Panc1 (cell line): ENCODE measurements around the gene HES4. TPM values are rescaled to one million over a fixed set of nuclear protein-coding genes. Genes with fewer than 3 reads are reported as not detected.

Experiments used
- ATAC-seq: fragments of 200-7000 bp; cut with Tn5 transposase; 2 replicates; pipeline ENCODE4 v1.9.1; 2020; ENCODE audit warnings: mild to moderate bottlenecking, moderate library complexity
- BruUV-seq: library from RNA; stranded (reverse); fragments of 400-500 nt; replicated peaks from 2 replicates; lab custom pipeline; 2021; lab: Mats Ljungman, UMichigan
- CTCF ChIA-PET: fragments of 300-600 bp; sonication (Branson Sonifier 250); formaldehyde crosslinking; loops from one replicate; lab custom pipeline; 2022; ENCODE audit warnings: antibody characterized with exemption; lab: Charles Lee
- POLR2A ChIA-PET: fragments of 300-600 bp; sonication (Branson Sonifier 250); formaldehyde crosslinking; loops from one replicate; lab custom pipeline; 2022; ENCODE audit warnings: antibody characterized with exemption; lab: Charles Lee
- DNase-seq: peaks from one replicate; pipeline ENCODE4 v3.0.0-alpha.2; 2010; ENCODE audit warnings: low read depth, low spot score
- H3K27ac ChIP-seq: 2 replicates; pipeline ENCODE4 v1.5.1; 2011; ENCODE audit warnings: mild to moderate bottlenecking, low read length, inconsistent platforms
- H3K27me3 ChIP-seq: fragments of 200-500 bp; sonication (Bioruptor generic); 2 replicates; pipeline ENCODE4 v1.6.0; 2014; ENCODE audit warnings: low read length, inconsistent platforms; ENCODE audit not compliant: control insufficient read depth, insufficient read depth
- H3K36me3 ChIP-seq: fragments of 200-500 bp; sonication (Bioruptor generic); 2 replicates; pipeline ENCODE4 v1.5.1; 2014; ENCODE audit warnings: inconsistent platforms, mild to moderate bottlenecking, low read length, moderate library complexity; ENCODE audit not compliant: control insufficient read depth, insufficient read depth
- H3K4me1 ChIP-seq: 2 replicates; pipeline ENCODE4 v1.5.1; 2011; ENCODE audit warnings: inconsistent platforms, mild to moderate bottlenecking, low read length, moderate library complexity; ENCODE audit not compliant: control insufficient read depth, insufficient read depth
- H3K4me3 ChIP-seq, 2 experiments: 2 replicates each; pipeline ENCODE4 v1.5.1; 2011 to 2012; ENCODE audit warnings: low read depth in 2 of 2, low read length in 2 of 2, mild to moderate bottlenecking in 2 of 2, inconsistent platforms in 1 of 2, moderate library complexity in 1 of 2
- H3K9me3 ChIP-seq: fragments of 200-500 bp; sonication (Bioruptor generic); 2 replicates; pipeline ENCODE4 v1.5.1; 2014; ENCODE audit warnings: low read depth, mild to moderate bottlenecking, inconsistent platforms, low read length, moderate library complexity; ENCODE audit not compliant: control insufficient read depth, insufficient read depth
- POLR2AphosphoS5 ChIP-seq: IDR thresholded peaks from 2 replicates; pipeline ENCODE4 v1.6.1; 2012; ENCODE audit warnings: mild to moderate bottlenecking, low read depth, low read length, moderate library complexity
- REST ChIP-seq, 2 experiments: IDR thresholded peaks; 2 replicates each; pipeline ENCODE4 v1.6.1; 2011 to 2012; ENCODE audit warnings: low read depth in 2 of 2, control low read depth in 1 of 2, low read length in 1 of 2, mild to moderate bottlenecking in 1 of 2, moderate library complexity in 1 of 2; ENCODE audit not compliant: insufficient read depth in 1 of 2
- SIN3A ChIP-seq: IDR thresholded peaks from 2 replicates; pipeline ENCODE4 v1.6.1; 2012; ENCODE audit warnings: low read depth, mild to moderate bottlenecking, low read length, moderate library complexity, borderline replicate concordance; ENCODE audit not compliant: insufficient read depth
- TCF7L2 ChIP-seq: IDR thresholded peaks from 2 replicates; pipeline ENCODE4 v1.6.1; 2011; ENCODE audit warnings: mild to moderate bottlenecking, low read depth, low read length, inconsistent platforms
- in situ Hi-C: cut with HindIII; loops from 2 replicates; pipeline ENCODE4 v1.10.0; 2016; ENCODE audit warnings: low sequenced_read_pairs, low pct_unique_long_range_greater_than_20kb
- intact Hi-C: fragments of 100-400 bp; cut with micrococcal nuclease; formaldehyde crosslinking; loops from one replicate; pipeline ENCODE4 v1.10.0; 2022; ENCODE audit not compliant: unreplicated experiment
- total RNA-seq: library from RNA; stranded (reverse); gene quantifications from one replicate; pipeline ENCODE4 v1.2.1, GENCODE V29; 2021; ENCODE audit not compliant: unreplicated experiment
- TF ChIP-seq, protein P1 (sequence below): fragments of 450-650 bp; IDR thresholded peaks from 2 replicates; pipeline ENCODE4 v1.5.1; 2017; ENCODE audit warnings: mild to moderate bottlenecking

HES4 gene
- total RNA-seq, 1 experiment from 2014 or later, result 74.2 TPM

GRCh38 chr1:973459-974292 lies 26.2 kb downstream of the HES4 start:
- DNase-seq (no peak), ATAC-seq (no peak)
- intact Hi-C loops (no loop called here), in situ Hi-C loops (no loop called here)
- Histone ChIP-seq H3K36me3 (no peaks in the 10 kb centered on the region), H3K27ac (no peak overlapping the region), H3K4me1 (0 out of 2 replicates have a peak, but pooled peaks cover 4% of the 10 kb centered on the region), H3K27me3 (no peaks in the 10 kb centered on the region), H3K4me3 (no peak overlapping the region), H3K9me3 (no peaks in the 10 kb centered on the region)
- no peak for TF ChIP-seq POLR2AphosphoS5
- no peak for TF ChIP-seq REST (IDR thresholded peaks at IDR 0.05; ENCODE audit: insufficient read depth in 1 of 2, low read depth in 2 of 2, low read length in 1 of 2)
- ChIA-PET CTCF (no interaction called here), POLR2A (no interaction called here)
- no TSS peak for BruUV-seq

DNA sequence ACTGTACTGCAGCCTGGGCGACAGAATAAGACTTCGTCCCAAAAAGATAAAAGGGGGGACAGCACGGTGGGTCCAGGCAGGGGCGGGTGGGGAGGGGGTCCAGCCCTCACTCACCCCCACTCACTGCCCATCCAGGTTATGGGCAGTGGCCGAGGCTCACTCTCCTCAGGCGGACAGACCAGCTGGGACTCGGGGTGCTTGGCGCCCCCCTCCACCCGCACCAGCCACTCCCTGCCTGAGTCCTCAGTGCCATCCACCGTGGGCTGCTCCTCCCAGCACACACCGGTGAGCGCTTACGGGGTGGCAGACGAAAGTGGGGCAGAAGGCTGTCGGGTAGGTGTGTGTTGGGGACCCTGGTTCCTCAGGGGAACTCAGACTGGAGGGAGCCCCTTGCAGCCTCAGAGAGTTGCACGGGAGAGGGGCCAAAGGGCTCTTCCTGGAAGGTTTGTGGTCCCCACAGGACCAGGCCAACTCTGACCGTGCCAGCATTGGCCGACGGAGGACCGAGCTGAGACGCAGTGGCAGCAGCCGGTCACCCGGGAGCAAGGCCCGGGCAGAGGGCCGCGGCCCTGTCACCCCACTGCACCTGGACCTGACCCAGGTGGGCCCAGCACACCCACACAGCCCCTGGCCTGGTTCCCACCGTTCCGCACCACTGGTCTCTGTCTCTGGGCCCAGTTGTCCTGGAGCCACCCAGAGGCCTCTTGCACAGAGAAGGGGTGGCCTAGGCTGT lies 27.0 kb downstream of the HES4 start:
- POLR2A ChIA-PET, result no interaction called here
- Histone ChIP-seq H3K27ac (no peak overlapping the region), H3K4me1 (peaks cover 7% of the 10 kb centered on the region; the same call in 1 of the 2 replicates), H3K36me3 (no peaks in the 10 kb centered on the region), H3K4me3 (no peak overlapping the region), H3K27me3 (no peaks in the 10 kb centered on the region), H3K9me3 (no peaks in the 10 kb centered on the region)
- no TSS peak for BruUV-seq
- CTCF ChIA-PET, result no interaction called here
- intact Hi-C loops, result no loop called here
- ATAC-seq (no peak), DNase-seq (no peak)
- no peak for TF ChIP-seq TCF7L2
- no peak for TF ChIP-seq SIN3A
- TF ChIP-seq POLR2AphosphoS5, result no peak
- TF ChIP-seq REST (IDR thresholded peaks at IDR 0.05; ENCODE audit: insufficient read depth in 1 of 2, low read depth in 2 of 2, low read length in 1 of 2), result no peak
- TF ChIP-seq, protein P1, sequence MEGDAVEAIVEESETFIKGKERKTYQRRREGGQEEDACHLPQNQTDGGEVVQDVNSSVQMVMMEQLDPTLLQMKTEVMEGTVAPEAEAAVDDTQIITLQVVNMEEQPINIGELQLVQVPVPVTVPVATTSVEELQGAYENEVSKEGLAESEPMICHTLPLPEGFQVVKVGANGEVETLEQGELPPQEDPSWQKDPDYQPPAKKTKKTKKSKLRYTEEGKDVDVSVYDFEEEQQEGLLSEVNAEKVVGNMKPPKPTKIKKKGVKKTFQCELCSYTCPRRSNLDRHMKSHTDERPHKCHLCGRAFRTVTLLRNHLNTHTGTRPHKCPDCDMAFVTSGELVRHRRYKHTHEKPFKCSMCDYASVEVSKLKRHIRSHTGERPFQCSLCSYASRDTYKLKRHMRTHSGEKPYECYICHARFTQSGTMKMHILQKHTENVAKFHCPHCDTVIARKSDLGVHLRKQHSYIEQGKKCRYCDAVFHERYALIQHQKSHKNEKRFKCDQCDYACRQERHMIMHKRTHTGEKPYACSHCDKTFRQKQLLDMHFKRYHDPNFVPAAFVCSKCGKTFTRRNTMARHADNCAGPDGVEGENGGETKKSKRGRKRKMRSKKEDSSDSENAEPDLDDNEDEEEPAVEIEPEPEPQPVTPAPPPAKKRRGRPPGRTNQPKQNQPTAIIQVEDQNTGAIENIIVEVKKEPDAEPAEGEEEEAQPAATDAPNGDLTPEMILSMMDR, result no peak
- in situ Hi-C loops, result no loop called here
